GM12878 (cell line): ENCODE measurements around the gene MYH9. TPM values are rescaled to one million over a fixed set of nuclear protein-coding genes. Genes with fewer than 3 reads are reported as not detected.
"Not testable (repeated sequence)": the region's sequence is repeated elsewhere in the genome, so short reads cannot be mapped to it uniquely, and the experiment has no call there.

ENCODE experiments used
- ATAC-seq: fragments of 200-7000 bp; cut with Tn5 transposase; 3 replicates; pipeline ENCODE4 v1.9.1; 2020; ENCODE audit warnings: mild to moderate bottlenecking, moderate library complexity
- BruUV-seq: library from RNA; stranded (reverse); fragments of 400-500 nt; replicated peaks from 2 replicates; lab custom pipeline; 2021; lab: Mats Ljungman, UMichigan
- CTCF ChIA-PET: fragments of 300-600 bp; sonication (Branson Sonifier 250); formaldehyde crosslinking; extraction: SDS; loops from one replicate; lab custom pipeline; 2021; ENCODE audit warnings: inconsistent platforms; lab: Yijun Ruan, JAX
- POLR2A ChIA-PET: fragments of 350-600 bp; formaldehyde crosslinking; extraction: SDS; loops from one replicate; lab custom pipeline; 2021; ENCODE audit warnings: inconsistent platforms; lab: Charles Lee
- RAD21 ChIA-PET: fragments of 300-600 bp; sonication (Branson Sonifier 250); formaldehyde crosslinking; loops from one replicate; lab custom pipeline; 2023; ENCODE audit warnings: antibody characterized with exemption; ENCODE audit not compliant: unreplicated experiment; lab: Charles Lee
- SMC1A ChIA-PET: fragments of 300-600 bp; sonication (Branson Sonifier 250); formaldehyde crosslinking; loops from one replicate; lab custom pipeline; 2023; ENCODE audit not compliant: unreplicated experiment, uncharacterized antibody; lab: Charles Lee
- DNase-seq: peaks from one replicate; pipeline ENCODE4 v3.0.0-alpha.2; 2011; ENCODE audit warnings: low read depth, low spot score
- FAIRE-seq: peaks from 3 replicates; lab custom pipeline; 2011; peaks lifted over from hg19 to GRCh38; lab: Jason Lieb, UNC
- H2AFZ ChIP-seq: 2 replicates; pipeline ENCODE4 v1.6.0; 2011; ENCODE audit warnings: low read depth, low read length, control low read depth; ENCODE audit not compliant: control insufficient read depth
- H3K27ac ChIP-seq: 2 replicates; pipeline ENCODE4 v1.5.1; 2011; ENCODE audit warnings: control low read depth; ENCODE audit not compliant: control insufficient read depth, insufficient read depth
- H3K27me3 ChIP-seq, 2 experiments: replicated peaks in 1 of 2; 2 replicates each; pipeline versions ENCODE4 v1.6.0 to v1.6.1; 2011; ENCODE audit warnings: low read length in 1 of 2; ENCODE audit not compliant: control insufficient read depth in 2 of 2, insufficient read depth in 2 of 2
- H3K36me3 ChIP-seq, 2 experiments: 2 replicates each; pipeline ENCODE4 v1.5.1; 2011; ENCODE audit warnings: low read length in 1 of 2; ENCODE audit not compliant: control insufficient read depth in 2 of 2, insufficient read depth in 2 of 2
- H3K4me1 ChIP-seq: 2 replicates; pipeline ENCODE4 v1.6.1; 2011; ENCODE audit warnings: mild to moderate bottlenecking, low read length, moderate library complexity, mixed read lengths; ENCODE audit not compliant: control insufficient read depth, insufficient read depth
- H3K4me2 ChIP-seq: 2 replicates; pipeline ENCODE4 v1.6.0; 2011; ENCODE audit warnings: control low read depth; ENCODE audit not compliant: control insufficient read depth, insufficient read depth
- H3K4me3 ChIP-seq: fragments of 200-600 bp; sonication (generic); 2 replicates; pipeline ENCODE4 v1.5.1; 2016
- H3K79me2 ChIP-seq: 2 replicates; pipeline ENCODE4 v1.6.0; 2011; ENCODE audit warnings: low read length; ENCODE audit not compliant: control insufficient read depth, insufficient read depth
- H3K9ac ChIP-seq: 2 replicates; pipeline ENCODE4 v1.8.0; 2011; ENCODE audit warnings: low read length, control low read depth, mixed read lengths; ENCODE audit not compliant: control insufficient read depth, insufficient read depth
- H3K9me3 ChIP-seq: replicated peaks from 3 replicates; pipeline ENCODE4 v1.5.1; 2011; ENCODE audit warnings: mild to moderate bottlenecking, low read length; ENCODE audit not compliant: control insufficient read depth, insufficient read depth
- H4K20me1 ChIP-seq: 2 replicates; pipeline ENCODE4 v1.6.0; 2011; ENCODE audit not compliant: control insufficient read depth, insufficient read depth
- WGBS: methylation state at CpG from one replicate; pipeline ENCODE4 v1.1.6; 2016; ENCODE audit warnings: low lambda C conversion rate; ENCODE audit not compliant: insufficient replicate concordance, insufficient coverage; ENCODE audit errors: missing lambda C conversion rate; 5-methylcytosine and 5-hydroxymethylcytosine counted together
- in situ Hi-C: fragments of 300-500 bp; cut with MboI; formaldehyde crosslinking; loops from 9 replicates; pipeline ENCODE4 v1.14.3; 2018; ENCODE audit warnings: mixed read lengths
- intact Hi-C: fragments of 100-400 bp; cut with micrococcal nuclease; formaldehyde crosslinking; loops from one replicate; pipeline ENCODE4 v1.14.2; 2022; ENCODE audit not compliant: unreplicated experiment
- polyA plus RNA-seq, 11 experiments: library from polyadenylated mRNA; depleted of rRNA in 4 of 11; unstranded in 6 of 11; stranded (reverse) in 5 of 11; fragments of >200 nt; fragmentation: Nextera tagmentation in 4 of 11; fragmentation: Illumina TruSeq in 1 of 11; extraction: Ambion mirVana in 4 of 11; extraction: Trizol in 1 of 11; gene quantifications; 1 replicate in 1 of 11; 2 replicates in 10 of 11; pipeline versions ENCODE4 v1.2.1 to v1.2.3, GENCODE V29; 2011 to 2016; ENCODE audit warnings: inconsistent platforms in 2 of 11, missing spikeins in 2 of 11, low read depth in 1 of 11
- total RNA-seq, 4 experiments: library from RNA; depleted of rRNA in 3 of 4; stranded (reverse); fragments of >200 nt in 3 of 4; fragmentation: Illumina TruSeq in 1 of 4; extraction: Trizol in 1 of 4; gene quantifications; 2 replicates each; pipeline versions ENCODE4 v1.2.1 to v1.2.3, GENCODE V29; 2013 to 2021

Gene MYH9
- total and polyA plus RNA-seq, 10 of the 15 experiments (the other 5 are each of a cell fraction or from before 2014, with no cell fraction given) = 5.1 to 525 (median 145) TPM

- ATAC-seq, RAD21 ChIA-PET, POLR2A ChIA-PET, H2AFZ ChIP-seq, FAIRE-seq, intact Hi-C loops, H3K9ac ChIP-seq, H3K4me3 ChIP-seq, H4K20me1 ChIP-seq, H3K27me3 ChIP-seq, H3K4me2 ChIP-seq, BruUV-seq, H3K27ac ChIP-seq, DNase-seq, H3K36me3 ChIP-seq, H3K79me2 ChIP-seq, H3K4me1 ChIP-seq, H3K9me3 ChIP-seq: not testable (repeated sequence)
- WGBS = 70% methylated on average over 5 of the region's 5 CpGs
- in situ Hi-C loops = loop anchor here (5.0 kb wide), 1 partner anchor 80 kb away; no protein-coding TSS in a partner anchor
- SMC1A ChIA-PET = interaction anchor here (1.1 kb wide), 1 partner anchor 79 kb away, joined by 3 read pairs; no protein-coding TSS in a partner anchor
- CTCF ChIA-PET = interaction anchor here (0.9 to 3.7 kb wide), 4 partner anchors 11 to 215 kb away, joined by 3 to 20 read pairs (median 4); partner anchors contain the start of gene APOL2
Measured at GRCh38 chr22:36271951-36272350, 115.8 kb downstream of the MYH9 start.

- RAD21 ChIA-PET, H2AFZ ChIP-seq, H3K79me2 ChIP-seq, H3K27ac ChIP-seq, H3K36me3 ChIP-seq, H3K9me3 ChIP-seq, SMC1A ChIA-PET, FAIRE-seq, H3K4me2 ChIP-seq, H4K20me1 ChIP-seq, H3K4me1 ChIP-seq, ATAC-seq, H3K27me3 ChIP-seq, POLR2A ChIA-PET, intact Hi-C loops, BruUV-seq, DNase-seq, H3K4me3 ChIP-seq, H3K9ac ChIP-seq: not testable (repeated sequence)
- CTCF ChIA-PET = interaction anchor here (0.9 to 3.7 kb wide), 4 partner anchors 10 to 215 kb away, joined by 3 to 20 read pairs (median 4); partner anchors contain the start of gene APOL2
- WGBS = 85% methylated on average over 7 of the region's 7 CpGs
- in situ Hi-C loops = loop anchor here (5.0 kb wide), 1 partner anchor 79 kb away; no protein-coding TSS in a partner anchor
Measured at GRCh38 chr22:36271231-36271630, 116.5 kb downstream of the MYH9 start.
